ENCODE results near the gene FNIP1.

DNA sequence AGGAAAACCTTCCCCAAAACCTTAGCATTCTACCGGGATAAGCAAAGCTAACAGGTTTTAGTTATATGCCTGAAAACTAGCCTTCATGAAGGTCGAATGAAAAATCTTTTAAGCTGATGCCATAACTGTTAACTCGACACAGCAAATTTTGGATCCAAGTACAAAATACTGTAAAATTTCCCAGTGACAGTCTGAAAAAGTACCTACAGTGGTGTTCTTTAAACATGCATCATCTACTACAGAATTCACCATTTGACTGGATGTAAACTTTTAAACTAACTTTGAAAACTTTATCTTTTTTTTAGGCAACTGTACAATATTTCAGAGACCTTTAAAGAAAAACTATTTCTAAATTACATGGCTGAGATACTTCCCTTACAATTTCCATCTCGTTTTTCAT lies 162.6 kb downstream of the FNIP1 start:
- TF ChIP-seq, protein P1, sequence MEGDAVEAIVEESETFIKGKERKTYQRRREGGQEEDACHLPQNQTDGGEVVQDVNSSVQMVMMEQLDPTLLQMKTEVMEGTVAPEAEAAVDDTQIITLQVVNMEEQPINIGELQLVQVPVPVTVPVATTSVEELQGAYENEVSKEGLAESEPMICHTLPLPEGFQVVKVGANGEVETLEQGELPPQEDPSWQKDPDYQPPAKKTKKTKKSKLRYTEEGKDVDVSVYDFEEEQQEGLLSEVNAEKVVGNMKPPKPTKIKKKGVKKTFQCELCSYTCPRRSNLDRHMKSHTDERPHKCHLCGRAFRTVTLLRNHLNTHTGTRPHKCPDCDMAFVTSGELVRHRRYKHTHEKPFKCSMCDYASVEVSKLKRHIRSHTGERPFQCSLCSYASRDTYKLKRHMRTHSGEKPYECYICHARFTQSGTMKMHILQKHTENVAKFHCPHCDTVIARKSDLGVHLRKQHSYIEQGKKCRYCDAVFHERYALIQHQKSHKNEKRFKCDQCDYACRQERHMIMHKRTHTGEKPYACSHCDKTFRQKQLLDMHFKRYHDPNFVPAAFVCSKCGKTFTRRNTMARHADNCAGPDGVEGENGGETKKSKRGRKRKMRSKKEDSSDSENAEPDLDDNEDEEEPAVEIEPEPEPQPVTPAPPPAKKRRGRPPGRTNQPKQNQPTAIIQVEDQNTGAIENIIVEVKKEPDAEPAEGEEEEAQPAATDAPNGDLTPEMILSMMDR (optimal IDR thresholded peaks at IDR 0.05 in 1 of 3, IDR thresholded peaks at IDR 0.05 in 1 of 3, conservative IDR thresholded peaks at IDR 0.05 in 1 of 3; ENCODE audit: extremely low read depth in 1 of 3, insufficient read depth in 2 of 3, low read length in 3 of 3): no peak
- no peak for TF ChIP-seq EZH2 (IDR thresholded peaks at IDR 0.05; ENCODE audit: low read length)

All from keratinocyte (primary cell).